ENCODE data around the gene BMPR2. TPM values are rescaled to one million over a fixed set of nuclear protein-coding genes. Genes with fewer than 3 reads are reported as not detected.

The BMPR2 gene
- total RNA-seq, 1 experiment from 2014 or later = 12.8 TPM

GRCh38 chr2:202376460-202377206 lies 506 bp downstream of the BMPR2 start:
- ChIA-PET CTCF (interaction anchor here (0.7 kb wide), 1 partner anchor 1437 kb away, joined by 3 read pairs; no protein-coding TSS in a partner anchor), POLR2A (no interaction called here), RAD21 (ENCODE audit: low non-redundant PET in 1 of 2, low total read pairs in 2 of 2, uncharacterized antibody in 2 of 2, unreplicated experiment in 2 of 2) (no interaction called here)
- H3K79me2 ChIP-seq (ENCODE audit: insufficient read depth, low read length) = peaks cover 43% of the 10 kb centered on the region
- TSS peak; percentile 51 for BruUV-seq (replicated peaks)
- intact Hi-C loops (cut with micrococcal nuclease) = no loop called here
- ATAC-seq (peak; percentile 42), DNase-seq (ENCODE audit: low read depth, low spot score) (no peak)
- H3K36me3 ChIP-seq (ENCODE audit: control insufficient read depth in 1 of 2, insufficient read depth in 2 of 2, low read length in 2 of 2) = no peaks in the 10 kb centered on the region
- no peaks in the 10 kb centered on the region for H3K27me3 ChIP-seq (ENCODE audit: insufficient read depth, low read length)
- H4K20me1 ChIP-seq (ENCODE audit: insufficient read depth) = no peaks in the 10 kb centered on the region
- H3K4me2 ChIP-seq (ENCODE audit: low read length) = peak overlapping the region; percentile 97
- no peak overlapping the region for H2AFZ ChIP-seq (ENCODE audit: low read depth, low read length, poor library complexity, severe bottlenecking)
- no peaks in the 10 kb centered on the region for H3K9me2 ChIP-seq (ENCODE audit: insufficient read depth)
- H3K4me1 ChIP-seq (ENCODE audit: control insufficient read depth in 1 of 2, insufficient read depth in 2 of 2, low read length in 2 of 2) = peaks cover 13 to 17% of the 10 kb centered on the region in 2 experiments; a peak in 3 of 4 replicates
- H3K9ac ChIP-seq (ENCODE audit: low read length) = peak overlapping the region; percentile 78
- H3K9me3 ChIP-seq (ENCODE audit: control insufficient read depth in 1 of 2, insufficient read depth in 1 of 2, low read depth in 1 of 2, low read length in 2 of 2) = no peaks in the 10 kb centered on the region
- H3K27ac ChIP-seq (ENCODE audit: low read depth, low read length) = peak overlapping the region; percentile 74
- no peak for TF ChIP-seq TCF7L2 (IDR thresholded peaks at IDR 0.05; ENCODE audit: borderline replicate concordance, extremely low read depth, insufficient read depth, insufficient read length)
- no peak for TF ChIP-seq POLR2A (IDR thresholded peaks at IDR 0.05; ENCODE audit: borderline replicate concordance, extremely low read depth, insufficient read depth, insufficient read length)
- TF ChIP-seq POLR2AphosphoS5 (IDR thresholded peaks at IDR 0.05; ENCODE audit: low read depth, low read length) = peak; percentile 31; the same call in 1 of the 2 replicates
- H3K4me3 ChIP-seq (replicated peaks in 1 of 2; ENCODE audit: low read depth in 1 of 2, low read length in 2 of 2) = peak overlapping the region; percentile 69 to 80

DNA sequence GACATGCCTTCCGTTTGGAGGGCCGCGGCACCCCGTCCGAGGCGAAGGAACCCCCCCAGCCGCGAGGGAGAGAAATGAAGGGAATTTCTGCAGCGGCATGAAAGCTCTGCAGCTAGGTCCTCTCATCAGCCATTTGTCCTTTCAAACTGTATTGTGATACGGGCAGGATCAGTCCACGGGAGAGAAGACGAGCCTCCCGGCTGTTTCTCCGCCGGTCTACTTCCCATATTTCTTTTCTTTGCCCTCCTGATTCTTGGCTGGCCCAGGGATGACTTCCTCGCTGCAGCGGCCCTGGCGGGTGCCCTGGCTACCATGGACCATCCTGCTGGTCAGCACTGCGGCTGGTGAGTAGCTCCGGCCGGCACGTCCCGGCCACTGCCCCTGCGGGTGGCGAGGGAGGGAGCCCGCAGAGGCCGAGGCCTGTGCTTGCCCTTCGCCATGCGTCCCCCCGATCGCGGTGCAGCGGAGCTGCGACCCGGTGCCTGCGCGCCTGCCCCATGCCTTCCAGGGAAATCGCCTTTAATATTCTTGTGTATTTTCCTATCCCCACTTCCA lies 1.2 kb downstream of the BMPR2 start:
- peaks cover 13 to 17% of the 10 kb centered on the region in 2 experiments; a peak in 3 of 4 replicates for H3K4me1 ChIP-seq (ENCODE audit: control insufficient read depth in 1 of 2, insufficient read depth in 2 of 2, low read length in 2 of 2)
- peak; percentile 25 for ATAC-seq
- peak overlapping the region; percentile 50 for H2AFZ ChIP-seq (ENCODE audit: low read depth, low read length, poor library complexity, severe bottlenecking)
- ChIA-PET CTCF (no interaction called here), RAD21 (ENCODE audit: low non-redundant PET in 1 of 2, low total read pairs in 2 of 2, uncharacterized antibody in 2 of 2, unreplicated experiment in 2 of 2) (interaction anchor here in 1 of 2 experiments (0.7 kb wide), 1 partner anchor 13 kb away, joined by 5 read pairs; no protein-coding TSS in a partner anchor), POLR2A (no interaction called here)
- no TSS peak for BruUV-seq (replicated peaks)
- no peaks in the 10 kb centered on the region for H3K27me3 ChIP-seq (ENCODE audit: insufficient read depth, low read length)
- peak overlapping the region; percentile 97 for H3K4me2 ChIP-seq (ENCODE audit: low read length)
- peak overlapping the region; percentile 69 to 80 for H3K4me3 ChIP-seq (replicated peaks in 1 of 2; ENCODE audit: low read depth in 1 of 2, low read length in 2 of 2)
- peaks cover 48% of the 10 kb centered on the region for H3K79me2 ChIP-seq (ENCODE audit: insufficient read depth, low read length)
- no peaks in the 10 kb centered on the region for H3K9me2 ChIP-seq (ENCODE audit: insufficient read depth)
- DNase-seq (ENCODE audit: low read depth, low spot score) = no peak
- peak; percentile 70 for TF ChIP-seq ZFX (IDR thresholded peaks at IDR 0.05)
- TF ChIP-seq EGR1 (IDR thresholded peaks at IDR 0.05; ENCODE audit: low read depth) = no peak
- TF ChIP-seq CBX3 (IDR thresholded peaks at IDR 0.05; ENCODE audit: low read depth) = no peak
- peak overlapping the region; percentile 78 for H3K9ac ChIP-seq (ENCODE audit: low read length)
- no peaks in the 10 kb centered on the region for H3K9me3 ChIP-seq (ENCODE audit: control insufficient read depth in 1 of 2, insufficient read depth in 1 of 2, low read depth in 1 of 2, low read length in 2 of 2)
- intact Hi-C loops (cut with micrococcal nuclease) = no loop called here
- peak overlapping the region; percentile 74 for H3K27ac ChIP-seq (ENCODE audit: low read depth, low read length)
- no peaks in the 10 kb centered on the region for H4K20me1 ChIP-seq (ENCODE audit: insufficient read depth)
- H3K36me3 ChIP-seq (ENCODE audit: control insufficient read depth in 1 of 2, insufficient read depth in 2 of 2, low read length in 2 of 2) = no peaks in the 10 kb centered on the region

Measured in HCT116 (cell line).